ENCODE results near the gene LRRC36.

GRCh38 chr16:67296420-67296819 is 30.2 kb upstream of the LRRC36 start:
- TF ChIP-seq, protein P1, sequence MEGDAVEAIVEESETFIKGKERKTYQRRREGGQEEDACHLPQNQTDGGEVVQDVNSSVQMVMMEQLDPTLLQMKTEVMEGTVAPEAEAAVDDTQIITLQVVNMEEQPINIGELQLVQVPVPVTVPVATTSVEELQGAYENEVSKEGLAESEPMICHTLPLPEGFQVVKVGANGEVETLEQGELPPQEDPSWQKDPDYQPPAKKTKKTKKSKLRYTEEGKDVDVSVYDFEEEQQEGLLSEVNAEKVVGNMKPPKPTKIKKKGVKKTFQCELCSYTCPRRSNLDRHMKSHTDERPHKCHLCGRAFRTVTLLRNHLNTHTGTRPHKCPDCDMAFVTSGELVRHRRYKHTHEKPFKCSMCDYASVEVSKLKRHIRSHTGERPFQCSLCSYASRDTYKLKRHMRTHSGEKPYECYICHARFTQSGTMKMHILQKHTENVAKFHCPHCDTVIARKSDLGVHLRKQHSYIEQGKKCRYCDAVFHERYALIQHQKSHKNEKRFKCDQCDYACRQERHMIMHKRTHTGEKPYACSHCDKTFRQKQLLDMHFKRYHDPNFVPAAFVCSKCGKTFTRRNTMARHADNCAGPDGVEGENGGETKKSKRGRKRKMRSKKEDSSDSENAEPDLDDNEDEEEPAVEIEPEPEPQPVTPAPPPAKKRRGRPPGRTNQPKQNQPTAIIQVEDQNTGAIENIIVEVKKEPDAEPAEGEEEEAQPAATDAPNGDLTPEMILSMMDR (IDR thresholded peaks at IDR 0.05): no peak
- no peak for TF ChIP-seq POLR2A (IDR thresholded peaks at IDR 0.05)
